Measurements from ENCODE around the gene KIAA1671.

The KIAA1671 gene

GRCh38 chr22:25130462-25130861 lies 177.9 kb downstream of the KIAA1671 start:
- no peak overlapping the region for H3K4me3 ChIP-seq (ENCODE audit: low read depth, low read length)
- TF ChIP-seq CTCF (IDR thresholded peaks at IDR 0.05; ENCODE audit: low read depth, low read length), result no peak
- in situ Hi-C loops (cut with HindIII; ENCODE audit: low sequenced_read_pairs), result no loop called here
- no peak for DNase-seq (ENCODE audit: low read depth, low spot score)

GRCh38 chr22:25131198-25131887 lies 178.8 kb downstream of the KIAA1671 start:
- no peak overlapping the region for H3K4me3 ChIP-seq (ENCODE audit: low read depth, low read length)
- in situ Hi-C loops (cut with HindIII; ENCODE audit: low sequenced_read_pairs), result no loop called here
- TF ChIP-seq CTCF (IDR thresholded peaks at IDR 0.05; ENCODE audit: low read depth, low read length), result no peak
- no peak for DNase-seq (ENCODE audit: low read depth, low spot score)

GRCh38 chr22:25134028-25134427 lies 181.5 kb downstream of the KIAA1671 start:
- TF ChIP-seq CTCF (IDR thresholded peaks at IDR 0.05; ENCODE audit: low read depth, low read length), result no peak
- no peak for DNase-seq (ENCODE audit: low read depth, low spot score)
- in situ Hi-C loops (cut with HindIII; ENCODE audit: low sequenced_read_pairs), result no loop called here
- no peak overlapping the region for H3K4me3 ChIP-seq (ENCODE audit: low read depth, low read length)

GRCh38 chr22:25134451-25134850 lies 181.9 kb downstream of the KIAA1671 start:
- no peak overlapping the region for H3K4me3 ChIP-seq (ENCODE audit: low read depth, low read length)
- DNase-seq (ENCODE audit: low read depth, low spot score), result no peak
- in situ Hi-C loops (cut with HindIII; ENCODE audit: low sequenced_read_pairs), result no loop called here
- TF ChIP-seq CTCF (IDR thresholded peaks at IDR 0.05; ENCODE audit: low read depth, low read length), result no peak

GRCh38 chr22:25136953-25137576 lies 184.5 kb downstream of the KIAA1671 start:
- no peak overlapping the region for H3K4me3 ChIP-seq (ENCODE audit: low read depth, low read length)
- no peak for DNase-seq (ENCODE audit: low read depth, low spot score)
- no peak for TF ChIP-seq CTCF (IDR thresholded peaks at IDR 0.05; ENCODE audit: low read depth, low read length)
- in situ Hi-C loops (cut with HindIII; ENCODE audit: low sequenced_read_pairs), result no loop called here

- in situ Hi-C loops (cut with HindIII; ENCODE audit: low sequenced_read_pairs), result no loop called here
- no peak for TF ChIP-seq CTCF (IDR thresholded peaks at IDR 0.05; ENCODE audit: low read depth, low read length)
- H3K4me3 ChIP-seq (ENCODE audit: low read depth, low read length), result no peak overlapping the region
- DNase-seq (ENCODE audit: low read depth, low spot score), result no peak
Observed at GRCh38 chr22:25137577-25138525, 185.3 kb downstream of the KIAA1671 start.

All from astrocyte of the spinal cord (primary cell).